NCI-H510A treated with DMSO at 0.1 percent for 48 hours (cell line): ENCODE data around the gene SETBP1.

Source experiments
- DNase-seq: peaks from one replicate; lab custom pipeline; 2025; lab: John Stamatoyannopoulos, UW

The SETBP1 gene

DNA sequence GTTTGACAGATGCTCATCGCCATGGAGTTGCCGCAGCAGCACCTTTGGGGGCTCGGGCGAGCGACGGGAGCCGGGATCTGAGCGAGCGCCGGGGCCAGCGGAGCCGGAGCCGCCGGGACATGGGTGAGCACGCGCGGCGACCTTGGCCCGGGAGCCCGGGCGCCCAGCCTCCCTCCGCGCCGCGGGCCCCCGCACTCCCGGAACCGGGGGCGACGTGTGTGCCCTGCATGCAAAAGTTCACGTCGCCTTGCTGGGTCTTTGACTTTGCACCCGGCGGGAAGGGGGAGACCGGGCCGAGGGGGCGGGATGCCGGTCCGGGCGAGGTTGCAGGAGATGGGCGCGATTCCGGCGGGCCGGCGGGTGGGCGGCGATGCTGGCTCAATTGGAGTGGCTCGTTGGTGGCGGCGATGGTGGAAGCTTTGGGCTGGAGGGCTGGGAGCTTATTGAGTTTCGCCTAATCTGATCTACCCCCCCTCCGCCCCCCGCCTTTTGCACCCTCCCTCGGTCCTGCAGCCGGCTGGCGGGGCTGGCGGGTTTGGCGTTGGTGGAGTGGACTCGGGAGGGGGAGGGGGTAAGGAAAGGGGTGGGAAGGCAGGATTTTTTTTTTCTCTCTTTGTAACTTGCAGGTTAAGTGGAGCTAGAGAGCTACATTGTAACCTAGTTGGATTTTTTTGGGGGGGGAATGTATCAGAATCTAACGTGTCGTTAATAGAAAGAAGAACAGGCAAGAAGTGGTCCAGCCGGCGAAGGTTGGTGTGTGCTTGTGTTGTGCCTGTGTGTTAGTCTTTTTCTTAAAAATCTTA is at the start of gene SETBP1:
Gene SETBP1, plus strand, starts transcription at position 616 of the 803 bp plus-strand sequence. CDS start 20,459 bp downstream, outside the sequence.
- no peak for DNase-seq

DNA sequence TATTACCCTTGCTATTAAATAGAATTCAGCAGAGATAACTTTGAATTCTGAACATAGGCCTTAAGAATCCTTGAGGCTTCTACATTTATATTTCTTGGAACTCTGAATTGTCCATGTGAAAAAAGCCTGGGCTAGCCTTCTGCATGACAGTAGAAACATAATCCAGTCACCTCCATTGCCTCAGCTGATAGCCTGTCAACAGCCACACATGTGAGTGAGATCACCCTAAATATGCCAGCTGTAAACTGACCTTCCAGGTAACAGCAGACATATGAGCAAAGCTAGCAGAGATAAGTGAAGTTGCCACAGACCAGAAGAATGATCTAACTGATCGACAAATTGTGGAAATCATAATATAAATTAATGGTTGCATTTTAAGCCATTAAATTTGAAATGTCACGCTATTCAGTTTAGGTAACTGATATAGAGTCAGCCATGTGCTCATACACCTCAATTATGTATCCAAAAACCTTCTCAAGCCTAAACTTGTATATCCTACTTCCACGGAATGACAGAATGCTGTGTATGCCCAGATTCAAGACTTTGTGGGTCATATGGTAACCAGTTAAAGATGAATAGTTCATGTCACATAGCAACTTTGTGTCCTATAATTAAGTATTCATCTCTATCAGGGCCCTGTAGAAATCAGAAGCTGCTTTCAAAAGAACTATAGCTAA is 48.1 kb upstream of the SETBP1 start:
- DNase-seq, result no peak

DNA sequence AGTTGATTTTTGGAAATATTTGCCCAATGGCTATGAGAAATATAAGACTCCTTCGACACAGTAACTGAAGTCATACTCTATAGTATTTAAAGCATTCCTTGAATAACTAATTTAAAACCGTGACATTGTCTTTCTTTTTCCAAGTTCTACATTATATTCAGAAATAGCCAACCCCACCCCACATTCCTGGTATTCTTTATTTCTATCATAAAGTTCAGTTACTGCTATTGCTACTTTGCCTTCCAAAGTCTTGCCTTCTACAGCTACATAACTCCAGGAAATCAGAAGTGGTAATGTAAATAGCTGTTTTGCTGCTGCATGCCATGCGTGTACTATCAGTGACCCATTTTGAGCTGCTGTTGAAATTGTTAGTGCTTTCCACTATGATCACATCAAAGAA is 45.1 kb upstream of the SETBP1 start:
- no peak for DNase-seq

DNA sequence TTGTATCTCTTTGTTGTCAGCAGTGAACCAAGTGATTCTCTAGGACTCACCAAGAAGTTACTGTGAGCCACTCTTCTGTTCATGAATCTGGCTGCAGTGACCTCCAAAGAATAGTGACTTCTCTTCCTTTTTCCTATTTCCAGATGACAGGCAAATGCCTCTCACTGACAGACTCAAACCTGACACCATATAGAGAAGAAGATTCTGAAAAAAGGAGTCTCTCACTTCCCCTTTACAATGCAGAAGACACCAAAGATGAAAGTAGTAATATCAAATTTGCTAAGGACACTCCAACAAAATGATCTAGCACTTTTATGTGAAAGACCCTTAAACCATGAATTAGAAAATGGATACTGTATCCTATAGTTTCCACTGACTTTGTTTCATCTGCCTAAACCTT is 44.4 kb upstream of the SETBP1 start:
- no peak for DNase-seq

DNA sequence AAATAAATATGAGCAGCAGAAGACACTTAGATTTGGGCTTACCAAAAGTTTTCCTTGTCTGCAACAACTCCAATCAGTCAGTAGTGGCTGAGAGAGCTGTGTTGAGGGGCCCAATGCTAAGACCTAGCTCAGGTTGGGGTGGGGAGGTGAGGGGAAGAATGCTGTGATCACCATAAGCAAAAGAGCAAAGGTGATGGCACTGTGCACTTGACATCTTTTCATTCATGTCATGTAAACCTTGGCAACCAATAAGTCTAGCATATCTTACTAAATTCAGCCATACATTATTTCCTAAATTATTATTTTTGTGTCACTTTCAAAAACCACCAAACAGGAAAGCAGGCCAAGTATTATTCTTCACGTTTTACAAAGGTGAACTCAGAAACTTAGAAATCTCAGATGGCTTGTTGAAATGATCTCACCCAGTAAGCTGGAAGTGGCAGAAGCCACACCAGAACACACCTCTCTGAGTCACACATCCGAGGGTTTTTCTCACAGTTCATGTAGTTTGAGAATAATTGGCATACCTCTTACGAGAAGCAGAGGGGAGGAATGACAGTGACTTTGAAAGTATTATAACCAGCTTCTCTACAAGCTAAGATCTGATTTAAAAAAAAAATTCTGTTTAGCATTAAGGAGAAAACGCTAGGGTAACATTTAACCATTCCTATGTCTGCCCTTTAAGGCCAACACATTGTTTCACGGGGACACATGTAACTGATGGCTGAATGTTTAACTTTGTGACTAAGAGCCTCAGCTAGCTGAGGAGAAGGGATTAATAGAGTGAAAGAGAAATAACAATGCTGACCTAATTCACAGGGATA is 43.3 kb upstream of the SETBP1 start:
- no peak for DNase-seq

DNA sequence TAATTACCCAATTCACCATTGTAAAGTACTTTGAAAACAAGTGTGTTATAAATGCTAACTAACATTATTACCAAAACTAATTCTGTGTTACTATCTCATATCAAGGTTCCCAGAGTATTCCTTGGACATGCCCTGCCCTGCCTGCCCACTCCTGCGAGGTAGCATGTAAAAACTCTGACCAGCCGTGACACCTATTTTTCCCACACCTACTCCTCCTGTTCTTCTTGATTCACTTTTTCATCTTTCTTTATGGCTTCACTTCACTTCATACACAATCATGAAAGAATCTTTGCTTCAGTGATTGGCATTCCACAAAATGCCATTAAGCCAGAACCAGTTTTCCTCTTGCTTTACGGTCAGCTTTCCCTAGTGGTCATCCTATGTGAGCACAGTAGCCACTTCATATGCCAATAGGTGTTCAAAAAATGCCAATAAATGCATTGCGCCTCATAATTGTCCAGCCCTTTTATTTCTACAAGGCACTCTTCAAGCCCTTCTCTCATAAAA is 42.6 kb upstream of the SETBP1 start:
- no peak for DNase-seq

DNA sequence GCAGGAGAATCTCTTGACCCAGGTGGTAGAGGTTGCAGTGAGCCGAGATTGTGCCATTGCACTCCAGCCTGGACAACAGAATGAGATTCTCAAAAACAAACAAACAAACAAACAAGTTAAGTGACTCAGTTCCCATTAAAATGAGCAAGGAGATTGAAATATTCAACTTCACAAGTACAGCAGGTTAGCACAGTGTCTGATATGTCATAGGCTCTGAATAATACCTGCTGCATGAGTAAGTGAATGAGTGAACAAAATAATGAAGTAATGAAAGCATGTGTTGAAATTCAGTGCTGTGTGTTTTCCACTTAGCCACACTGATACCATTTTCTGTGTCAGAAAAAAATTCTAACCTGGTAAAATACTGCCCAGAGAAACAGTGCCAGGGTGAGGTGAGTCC is 41.9 kb upstream of the SETBP1 start:
- DNase-seq, result no peak

DNA sequence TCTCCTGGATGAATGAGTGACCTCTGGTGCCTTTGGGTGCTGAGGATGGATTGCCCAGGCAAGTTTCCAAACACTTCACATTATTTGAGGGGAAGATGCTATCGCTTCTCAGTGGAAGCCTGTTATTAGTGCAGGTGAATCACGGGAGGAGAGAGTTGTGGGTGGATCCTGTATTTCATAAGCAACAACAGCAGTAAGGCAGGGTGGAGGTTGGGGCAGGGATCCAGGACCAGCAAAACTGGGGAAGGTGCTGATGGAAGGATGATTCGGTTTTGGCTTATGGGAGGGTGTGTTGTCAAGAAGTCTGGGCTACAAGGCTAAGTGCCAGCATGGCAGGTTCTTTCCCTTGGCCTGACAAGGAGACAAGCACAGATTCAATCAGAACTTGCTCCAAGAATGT is 37.7 kb upstream of the SETBP1 start:
- DNase-seq, result no peak

DNA sequence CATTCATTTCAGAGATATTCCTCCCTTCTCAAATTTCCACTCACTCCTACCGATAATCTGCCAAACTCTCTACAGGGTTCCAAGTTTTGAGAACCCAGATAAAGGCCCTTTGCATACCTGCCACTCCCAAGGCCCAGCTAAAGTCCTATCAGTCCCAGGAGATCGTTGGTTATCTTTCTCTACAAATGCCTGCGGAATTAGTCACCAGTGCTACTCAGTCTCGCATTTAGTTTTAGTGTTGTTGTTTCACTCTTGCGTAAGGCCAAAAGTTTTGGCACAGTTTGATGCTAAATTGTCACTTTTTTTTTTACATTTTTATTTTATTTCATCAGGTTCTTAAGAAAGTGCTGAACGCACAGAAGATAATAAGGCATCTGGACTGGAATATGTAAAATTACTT is 29.2 kb upstream of the SETBP1 start:
- DNase-seq, result no peak

DNA sequence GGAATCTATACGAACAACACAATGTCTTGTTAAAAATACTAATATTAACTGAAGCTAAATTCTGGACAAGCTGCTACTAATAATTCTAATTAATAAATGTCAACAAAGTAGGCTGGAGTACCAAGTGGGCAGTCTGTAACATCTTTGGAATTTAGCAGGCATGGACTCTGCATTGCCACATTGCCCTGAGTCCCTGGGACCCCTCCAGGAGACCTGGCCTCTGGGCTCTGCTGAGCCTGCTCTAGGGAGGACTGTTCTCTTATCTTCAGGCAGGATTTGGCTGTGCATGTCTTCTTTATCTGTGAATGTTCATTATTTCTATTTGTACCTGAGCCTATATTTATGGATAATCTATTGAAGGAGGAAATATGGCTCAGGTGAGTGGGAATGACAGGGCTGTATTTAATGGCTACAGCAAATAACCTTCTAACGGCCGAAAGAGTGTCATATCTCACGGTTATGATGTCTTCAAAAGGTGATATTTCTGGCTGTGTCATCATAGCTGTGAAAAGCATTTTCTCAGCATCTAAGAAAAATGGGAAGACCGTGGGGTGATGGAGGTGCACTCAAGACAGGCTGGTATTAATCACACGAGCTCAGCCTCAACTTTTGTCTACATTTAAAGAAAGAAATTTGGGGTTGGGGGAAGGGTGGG is 28.6 kb upstream of the SETBP1 start:
- DNase-seq, result no peak

DNA sequence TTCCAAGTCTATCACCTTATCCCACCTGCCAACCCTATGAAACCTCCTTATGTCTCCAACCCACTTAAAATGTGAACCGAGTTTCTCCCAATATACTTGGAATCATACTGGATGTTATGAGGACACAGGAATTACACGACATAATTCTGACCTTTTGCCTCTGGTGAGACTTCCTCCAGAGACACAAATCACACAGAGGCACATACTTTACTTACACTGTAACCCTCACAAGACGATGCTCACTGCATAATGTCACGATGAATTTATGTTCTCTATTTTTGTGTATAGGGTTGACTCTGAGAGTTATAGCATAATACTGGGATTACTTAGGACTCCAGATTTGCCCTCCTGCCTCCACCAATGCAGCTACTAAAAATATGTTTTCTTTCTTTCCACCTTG is 28.0 kb upstream of the SETBP1 start:
- DNase-seq, result no peak

DNA sequence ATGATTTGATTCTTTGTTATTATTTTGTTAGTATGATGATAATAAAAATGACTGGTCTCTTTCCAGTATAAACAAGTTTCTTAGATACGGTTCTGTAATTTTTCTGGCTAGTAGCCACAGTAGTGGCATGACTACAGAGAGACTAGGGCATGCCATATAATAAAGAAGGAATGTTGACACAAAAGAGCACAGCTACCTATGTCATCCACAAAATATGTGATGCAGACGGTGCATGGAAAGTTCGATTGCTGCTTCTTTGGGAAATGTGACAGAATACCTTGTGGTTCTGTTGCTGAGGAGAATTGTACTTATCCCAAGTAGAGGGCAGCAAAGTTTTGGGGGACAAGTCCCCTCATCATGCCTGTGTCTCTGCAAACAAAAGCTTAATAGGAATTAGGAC is 26.1 kb upstream of the SETBP1 start:
- DNase-seq, result no peak

DNA sequence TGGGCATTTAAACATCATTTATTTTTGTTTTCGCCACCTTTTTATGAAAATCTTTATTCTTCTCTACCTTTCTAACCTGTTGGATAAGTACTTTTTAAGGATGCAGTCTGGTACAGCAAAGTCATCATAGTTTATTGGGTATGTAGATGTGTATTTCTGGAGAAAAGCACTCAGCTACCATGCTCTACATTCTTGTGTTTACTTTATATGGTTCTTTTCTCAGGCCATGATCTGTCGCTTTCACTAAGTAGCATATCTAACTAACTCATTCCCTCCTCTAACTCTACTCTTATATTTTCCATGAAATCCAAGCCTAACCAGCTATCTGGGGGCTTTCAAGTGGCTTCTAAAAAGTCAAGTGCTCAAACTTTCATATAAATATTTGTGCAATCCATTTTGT is 25.3 kb upstream of the SETBP1 start:
- DNase-seq, result no peak

DNA sequence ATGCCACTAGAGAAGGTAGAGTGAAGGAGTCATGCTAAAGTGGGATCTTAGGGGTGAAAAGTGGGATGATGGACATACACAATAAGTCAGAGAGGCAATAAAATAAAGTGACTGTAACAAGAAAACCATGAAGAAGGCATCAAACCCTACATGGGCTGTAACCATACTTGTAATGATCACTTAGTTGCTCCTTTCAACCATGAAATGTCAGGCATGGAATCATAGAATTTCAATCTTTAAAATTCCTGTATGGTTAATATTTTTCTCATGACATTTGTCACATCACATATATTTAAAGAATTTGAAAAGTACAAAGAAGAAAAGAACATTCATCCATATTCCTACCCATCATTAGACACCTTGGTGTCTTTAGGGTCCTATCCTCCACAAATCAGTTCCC is 20.9 kb upstream of the SETBP1 start:
- DNase-seq, result no peak

DNA sequence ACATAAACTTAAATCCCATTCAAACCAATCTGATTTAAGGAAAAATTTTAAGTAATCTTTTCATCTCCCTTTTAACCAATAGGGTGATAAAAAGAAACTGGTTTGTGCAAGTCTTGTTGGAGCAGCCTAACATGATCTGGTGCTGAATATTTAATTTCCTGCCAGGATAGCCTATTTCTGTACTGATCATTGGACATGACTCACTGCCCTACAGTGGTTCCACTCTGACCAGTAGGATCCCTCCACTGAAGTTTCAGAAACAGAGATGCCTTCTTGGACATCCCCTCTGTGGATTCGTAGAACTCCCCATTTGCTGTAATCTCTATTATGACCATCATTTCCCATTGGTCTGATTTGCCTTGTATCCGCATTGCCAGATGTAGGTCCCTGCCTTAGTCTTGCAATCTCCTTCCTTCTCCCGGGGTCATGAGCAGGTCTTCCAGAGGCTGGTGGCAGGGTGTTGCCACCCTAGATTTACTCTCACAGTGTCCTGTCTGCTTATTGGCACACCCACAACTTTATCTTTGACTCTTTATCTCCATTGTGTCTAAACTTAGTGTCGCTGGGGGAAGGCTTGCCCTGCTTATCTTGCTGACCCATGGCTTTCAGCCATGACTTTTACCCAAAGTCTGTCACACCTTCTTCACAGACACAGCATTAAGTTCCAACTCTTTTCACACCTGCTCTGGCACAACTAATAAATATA is 12.3 kb upstream of the SETBP1 start:
- DNase-seq, result no peak

DNA sequence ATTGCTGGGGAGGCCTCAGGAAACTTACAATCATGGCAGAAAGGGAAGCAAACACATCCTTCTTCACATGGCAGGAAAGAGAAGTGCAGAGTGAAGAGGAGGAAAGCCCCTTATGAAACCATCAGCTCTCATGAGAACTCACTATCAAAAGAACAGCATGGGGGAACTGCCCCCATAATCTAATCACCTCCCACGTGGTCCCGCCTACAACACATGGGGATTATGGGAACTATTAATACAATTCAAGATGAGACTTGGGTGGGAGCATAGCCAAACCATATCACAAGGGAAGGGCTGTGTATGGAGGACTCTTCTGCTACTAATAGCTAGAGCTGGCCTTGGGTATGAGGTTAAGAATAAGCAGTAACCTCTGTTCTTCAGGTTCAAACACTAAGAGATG is 8.8 kb upstream of the SETBP1 start:
- DNase-seq, result no peak

DNA sequence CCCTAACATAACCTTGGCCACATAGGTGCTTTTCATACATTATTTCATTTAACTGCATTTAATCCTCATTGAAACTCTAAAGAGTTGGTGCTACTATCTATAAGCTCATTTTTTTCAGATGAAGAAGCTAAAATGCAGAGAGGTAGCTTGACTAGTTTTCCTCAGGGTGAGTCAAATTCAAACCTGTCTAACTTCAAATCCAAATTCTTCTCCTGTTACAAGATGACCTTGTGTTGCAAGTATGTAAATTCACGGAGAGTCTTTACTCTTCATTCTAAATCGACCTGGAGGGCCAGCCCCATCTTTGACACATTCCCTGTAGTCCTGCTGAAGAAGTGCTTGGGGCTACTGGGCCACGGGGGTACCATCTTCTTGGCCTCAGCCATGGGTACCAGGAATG is 8.2 kb upstream of the SETBP1 start:
- DNase-seq, result no peak

DNA sequence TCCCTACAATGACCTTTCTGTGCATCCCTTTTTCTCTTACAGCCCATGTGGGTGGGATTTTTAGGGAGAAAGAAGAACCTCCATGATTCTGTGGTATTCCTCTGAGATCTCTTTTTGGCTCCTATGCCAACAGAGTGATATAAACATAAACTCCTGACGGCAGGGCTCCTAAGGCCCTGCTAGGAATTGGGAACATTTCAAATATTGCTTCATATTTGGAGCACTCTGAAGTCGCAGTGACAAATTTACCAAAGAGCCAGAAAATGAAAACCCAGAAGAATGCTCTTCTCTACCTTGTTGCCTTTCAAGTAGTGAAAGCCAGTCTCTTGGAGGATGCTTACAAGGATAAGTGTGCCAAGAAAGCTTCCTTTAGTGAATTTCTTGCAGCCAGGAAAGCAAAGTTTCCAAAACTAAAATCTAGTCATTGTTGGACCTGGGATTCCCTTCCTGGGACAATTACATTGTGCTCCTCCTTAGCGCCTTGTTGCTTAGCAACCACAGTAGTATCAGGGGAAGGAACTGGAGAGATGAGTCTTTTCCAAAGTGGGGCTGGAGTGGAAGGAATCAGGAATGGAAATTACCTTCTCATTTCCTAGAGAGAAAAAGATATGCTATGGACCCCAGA is 7.3 kb upstream of the SETBP1 start:
- DNase-seq, result no peak

DNA sequence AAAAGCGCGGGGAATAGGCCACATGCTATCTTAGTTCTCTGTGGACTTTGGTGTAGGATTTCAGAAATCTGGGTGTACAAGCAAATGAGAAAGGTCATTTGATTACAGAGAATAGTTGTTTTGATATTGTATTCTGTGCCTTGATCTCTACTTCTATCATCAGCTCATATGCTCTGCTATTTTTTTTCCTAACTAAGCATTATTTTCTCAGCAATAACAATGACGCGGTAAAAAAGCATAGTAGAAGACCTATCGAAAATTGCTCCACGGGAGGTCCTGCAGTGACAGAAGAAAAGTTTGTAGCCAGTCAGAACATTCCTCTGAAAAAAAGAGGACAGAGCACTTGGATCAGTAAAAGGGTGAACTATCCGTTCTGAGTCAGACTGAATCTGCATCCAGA is 2.8 kb upstream of the SETBP1 start:
- DNase-seq, result no peak

DNA sequence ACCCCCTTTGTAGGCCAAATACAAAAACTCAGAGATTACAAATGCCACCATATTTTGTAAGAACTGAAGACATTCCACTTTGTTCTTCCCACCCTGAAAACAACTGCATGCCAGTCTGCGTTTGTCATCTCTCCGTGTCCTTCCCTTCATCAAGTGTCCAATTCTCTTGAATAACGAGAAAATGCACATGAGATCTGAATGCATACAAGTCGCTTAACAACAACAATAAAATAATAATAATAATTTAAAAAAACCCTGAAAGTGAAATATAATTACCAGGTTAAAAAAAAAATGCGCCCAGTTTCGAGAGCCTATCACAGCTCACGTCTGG is 2.0 kb upstream of the SETBP1 start:
- DNase-seq, result no peak
